OCI-LY7 (cell line): Measurements from ENCODE around the gene MAPK8IP2. TPM values are rescaled to one million over a fixed set of nuclear protein-coding genes. Genes with fewer than 3 reads are reported as not detected.

Source experiments
- BruUV-seq: library from RNA; stranded (reverse); fragments of 400-500 nt; replicated peaks from 2 replicates; lab custom pipeline; 2021; lab: Mats Ljungman, UMichigan
- CTCF ChIA-PET: fragments of 300-600 bp; sonication (Branson Sonifier 250); formaldehyde crosslinking; loops from one replicate; lab custom pipeline; 2022; ENCODE audit warnings: antibody characterized with exemption; ENCODE audit not compliant: unreplicated experiment; lab: Charles Lee
- POLR2A ChIA-PET: fragments of 300-600 bp; sonication (Branson Sonifier 250); formaldehyde crosslinking; loops from one replicate; lab custom pipeline; 2022; ENCODE audit warnings: antibody characterized with exemption; lab: Charles Lee
- DNase-seq: peaks from one replicate; pipeline ENCODE4 v3.0.0-alpha.2; 2015; ENCODE audit warnings: low spot score
- H2AFZ ChIP-seq: fragments of 200-600 bp; sonication (generic), shearing (Covaris generic); 2 replicates; pipeline ENCODE4 v1.6.1; 2014; ENCODE audit warnings: mild to moderate bottlenecking, antibody characterized with exemption, low read length, moderate library complexity
- H3K27ac ChIP-seq: fragments of 200-600 bp; sonication (generic); 2 replicates; pipeline ENCODE4 v1.5.1; 2014; ENCODE audit warnings: mixed run types, low read depth, mild to moderate bottlenecking, moderate library complexity, low read length, inconsistent platforms; ENCODE audit not compliant: poor library complexity, severe bottlenecking
- H3K36me3 ChIP-seq: fragments of 200-600 bp; sonication (generic); 2 replicates; pipeline ENCODE4 v1.6.1; 2014; ENCODE audit warnings: mild to moderate bottlenecking, antibody characterized with exemption, low read length, moderate library complexity, mixed read lengths; ENCODE audit not compliant: insufficient read depth
- H3K4me1 ChIP-seq: fragments of 200-600 bp; sonication (generic); 2 replicates; pipeline ENCODE4 v1.5.1; 2014; ENCODE audit warnings: mild to moderate bottlenecking, low read length; ENCODE audit not compliant: insufficient read depth, poor library complexity, severe bottlenecking
- H3K4me2 ChIP-seq: fragments of 200-600 bp; sonication (generic); 2 replicates; pipeline ENCODE4 v1.6.1; 2014; ENCODE audit warnings: mild to moderate bottlenecking, low read length
- H3K4me3 ChIP-seq: fragments of 200-600 bp; sonication (generic); 2 replicates; pipeline ENCODE4 v1.5.1; 2014; ENCODE audit warnings: mild to moderate bottlenecking, low read depth, low read length; ENCODE audit not compliant: poor library complexity, severe bottlenecking
- H3K79me2 ChIP-seq: fragments of 200-600 bp; sonication (generic); 2 replicates; pipeline ENCODE4 v1.6.1; 2016; ENCODE audit warnings: low read depth, mild to moderate bottlenecking, low read length, moderate library complexity, mixed read lengths; ENCODE audit not compliant: insufficient read depth
- H3K9me2 ChIP-seq: fragments of 200-600 bp; sonication (generic); 2 replicates; pipeline ENCODE4 v1.6.1; 2016; ENCODE audit warnings: mild to moderate bottlenecking, low read length, mixed read lengths; ENCODE audit not compliant: insufficient read depth
- H3K9me3 ChIP-seq: fragments of 200-600 bp; sonication (generic); 2 replicates; pipeline ENCODE4 v1.6.1; 2014; ENCODE audit warnings: mild to moderate bottlenecking, mixed run types, low read length, mixed read lengths
- H4K20me1 ChIP-seq: fragments of 200-600 bp; sonication (generic); 2 replicates; pipeline ENCODE4 v1.6.1; 2014; ENCODE audit warnings: mild to moderate bottlenecking, antibody characterized with exemption, low read length, moderate library complexity, mixed read lengths; ENCODE audit not compliant: insufficient read depth
- EZH2phosphoT487 ChIP-seq: fragments of 200-600 bp; sonication (generic); IDR thresholded peaks from 2 replicates; pipeline ENCODE4 v1.6.1; 2018; ENCODE audit warnings: low read depth, borderline replicate concordance, mild to moderate bottlenecking, mixed run types, antibody characterized with exemption, low read length, moderate library complexity, mixed read lengths
- intact Hi-C: fragments of 100-400 bp; cut with micrococcal nuclease; formaldehyde crosslinking; loops from one replicate; pipeline ENCODE4 v1.10.0; 2022; ENCODE audit not compliant: unreplicated experiment
- total RNA-seq, 2 experiments: library from RNA; depleted of rRNA in 1 of 2; stranded (reverse); fragments of >200 nt in 1 of 2; shearing (Covaris generic) in 1 of 2; gene quantifications; 2 replicates each; pipeline ENCODE4 v1.2.3, GENCODE V29; 2014 to 2022
- TF ChIP-seq, protein P1 (sequence below): fragments of 200-600 bp; sonication (generic); conservative IDR thresholded peaks from 2 replicates; pipeline ENCODE4 v1.5.1; 2014; ENCODE audit warnings: mild to moderate bottlenecking, antibody characterized with exemption, low read length, moderate library complexity, mixed read lengths

Gene MAPK8IP2
- total RNA-seq, 2 experiments from 2014 or later: 0.54 to 2.2 TPM

DNA sequence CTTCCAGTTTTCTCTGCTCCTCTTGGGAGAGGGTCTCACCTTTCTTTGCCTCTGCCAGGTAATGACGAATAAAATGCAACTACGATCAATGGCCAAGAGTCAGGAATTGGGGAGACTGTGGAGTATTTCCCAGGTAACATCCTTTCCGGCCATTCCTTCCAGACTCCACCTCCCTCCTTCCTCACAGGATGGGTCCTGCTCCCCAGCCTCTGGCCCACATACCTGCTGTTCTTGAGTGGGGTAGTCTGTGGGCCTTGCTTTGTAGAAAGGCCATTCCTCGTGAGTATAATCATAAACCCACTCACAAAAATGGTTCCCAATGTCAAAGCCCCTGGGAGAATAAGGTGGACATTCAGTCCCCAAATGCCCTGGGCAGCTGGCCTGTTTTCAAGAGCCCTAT is 20.8 kb upstream of the MAPK8IP2 start:
- Histone ChIP-seq H4K20me1 (0 out of 2 replicates have a peak, but pooled peaks cover 7% of the 10 kb centered on the region), H3K4me2 (no peak overlapping the region), H3K9me3 (no peaks in the 10 kb centered on the region), H3K4me1 (peaks cover 15% of the 10 kb centered on the region), H3K4me3 (no peak overlapping the region), H3K27ac (no peak overlapping the region), H3K79me2 (peaks cover 20% of the 10 kb centered on the region), H2AFZ (no peak overlapping the region), H3K36me3 (peaks cover 65% of the 10 kb centered on the region), H3K9me2 (no peaks in the 10 kb centered on the region)
- no peak for DNase-seq
- POLR2A ChIA-PET: no interaction called here
- no TSS peak for BruUV-seq
- TF ChIP-seq EZH2phosphoT487: no peak
- TF ChIP-seq, protein P1, sequence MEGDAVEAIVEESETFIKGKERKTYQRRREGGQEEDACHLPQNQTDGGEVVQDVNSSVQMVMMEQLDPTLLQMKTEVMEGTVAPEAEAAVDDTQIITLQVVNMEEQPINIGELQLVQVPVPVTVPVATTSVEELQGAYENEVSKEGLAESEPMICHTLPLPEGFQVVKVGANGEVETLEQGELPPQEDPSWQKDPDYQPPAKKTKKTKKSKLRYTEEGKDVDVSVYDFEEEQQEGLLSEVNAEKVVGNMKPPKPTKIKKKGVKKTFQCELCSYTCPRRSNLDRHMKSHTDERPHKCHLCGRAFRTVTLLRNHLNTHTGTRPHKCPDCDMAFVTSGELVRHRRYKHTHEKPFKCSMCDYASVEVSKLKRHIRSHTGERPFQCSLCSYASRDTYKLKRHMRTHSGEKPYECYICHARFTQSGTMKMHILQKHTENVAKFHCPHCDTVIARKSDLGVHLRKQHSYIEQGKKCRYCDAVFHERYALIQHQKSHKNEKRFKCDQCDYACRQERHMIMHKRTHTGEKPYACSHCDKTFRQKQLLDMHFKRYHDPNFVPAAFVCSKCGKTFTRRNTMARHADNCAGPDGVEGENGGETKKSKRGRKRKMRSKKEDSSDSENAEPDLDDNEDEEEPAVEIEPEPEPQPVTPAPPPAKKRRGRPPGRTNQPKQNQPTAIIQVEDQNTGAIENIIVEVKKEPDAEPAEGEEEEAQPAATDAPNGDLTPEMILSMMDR: no peak
- CTCF ChIA-PET: no interaction called here
- intact Hi-C loops: loop anchor here (5.0 kb wide), 1 partner anchor 327 kb away; the partner anchor contains the start of gene HDAC10

DNA sequence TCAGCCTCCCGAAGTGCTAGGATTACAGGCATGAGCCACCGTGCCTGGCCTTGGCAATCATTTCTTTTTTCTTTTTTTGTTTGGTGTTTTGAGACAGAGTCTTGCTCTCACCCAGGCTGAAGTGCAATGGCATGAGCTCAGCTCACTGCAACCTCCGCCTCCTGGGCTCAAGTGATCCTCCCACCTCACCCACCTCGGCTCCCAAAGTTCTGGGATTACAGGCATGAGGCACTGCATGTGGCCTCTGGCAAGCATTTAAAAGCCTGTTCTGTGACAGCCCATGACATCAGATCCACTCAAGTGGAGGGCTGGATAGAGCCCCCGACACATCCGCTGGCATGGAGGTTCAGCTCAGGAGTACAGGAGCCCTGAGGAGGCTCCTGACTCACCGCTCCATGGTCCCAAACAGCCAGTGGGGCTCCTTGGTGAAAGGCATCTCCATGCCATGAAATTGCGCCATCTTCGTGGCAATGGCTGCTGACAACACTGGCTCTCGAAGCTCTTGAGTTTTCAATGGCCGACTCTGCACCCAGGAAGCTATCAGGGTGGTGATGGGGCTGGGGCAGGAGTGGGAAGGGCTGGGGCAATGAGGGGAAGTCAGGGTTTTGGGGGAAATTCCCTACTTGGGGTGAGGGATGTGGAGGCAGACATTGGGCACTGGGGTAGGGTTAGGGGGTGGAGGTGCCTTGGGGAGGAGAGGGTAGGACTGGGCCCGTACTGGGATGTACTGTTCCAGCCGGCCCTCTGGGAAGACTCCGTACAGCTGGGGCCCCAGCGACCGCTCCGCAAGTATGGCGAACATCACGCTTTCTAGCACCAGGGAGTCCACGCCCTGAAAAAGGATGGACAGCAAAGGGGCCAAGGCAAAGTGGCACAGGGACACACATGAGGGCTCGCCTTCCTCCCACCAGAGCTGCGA is 19.3 kb upstream of the MAPK8IP2 start:
- TF ChIP-seq, protein P1: no peak
- TF ChIP-seq EZH2phosphoT487: no peak
- peak overlapping the region; percentile 95 for H3K4me3 ChIP-seq
- intact Hi-C loops: loop anchor here (5.0 kb wide), 1 partner anchor 329 kb away; the partner anchor contains the start of gene HDAC10
- no peaks in the 10 kb centered on the region for H3K9me2 ChIP-seq
- peaks cover 15% of the 10 kb centered on the region for H3K4me1 ChIP-seq
- H4K20me1 ChIP-seq: 0 out of 2 replicates have a peak, but pooled peaks cover 7% of the 10 kb centered on the region
- no peaks in the 10 kb centered on the region for H3K9me3 ChIP-seq
- BruUV-seq: TSS peak; percentile 73
- peaks cover 20% of the 10 kb centered on the region for H3K79me2 ChIP-seq
- ChIA-PET POLR2A (interaction anchor here (1.2 kb wide), 2 partner anchors 41 to 264 kb away, joined by 3 to 5 read pairs; no protein-coding TSS in a partner anchor), CTCF (no interaction called here)
- H2AFZ ChIP-seq: no peak overlapping the region
- H3K36me3 ChIP-seq: peaks cover 52% of the 10 kb centered on the region
- DNase-seq: no peak
- H3K27ac ChIP-seq: peak overlapping the region; percentile 80
- H3K4me2 ChIP-seq: peak overlapping the region; percentile 94
